IPS-NIHi7 (cell line): ENCODE results near the gene PIP5K1C.

ENCODE experiments used
- DNase-seq: peaks from one replicate; pipeline ENCODE4 v3.0.0; 2012; ENCODE audit warnings: mixed read lengths; ENCODE audit errors: extremely low spot score

Gene PIP5K1C, protein sequence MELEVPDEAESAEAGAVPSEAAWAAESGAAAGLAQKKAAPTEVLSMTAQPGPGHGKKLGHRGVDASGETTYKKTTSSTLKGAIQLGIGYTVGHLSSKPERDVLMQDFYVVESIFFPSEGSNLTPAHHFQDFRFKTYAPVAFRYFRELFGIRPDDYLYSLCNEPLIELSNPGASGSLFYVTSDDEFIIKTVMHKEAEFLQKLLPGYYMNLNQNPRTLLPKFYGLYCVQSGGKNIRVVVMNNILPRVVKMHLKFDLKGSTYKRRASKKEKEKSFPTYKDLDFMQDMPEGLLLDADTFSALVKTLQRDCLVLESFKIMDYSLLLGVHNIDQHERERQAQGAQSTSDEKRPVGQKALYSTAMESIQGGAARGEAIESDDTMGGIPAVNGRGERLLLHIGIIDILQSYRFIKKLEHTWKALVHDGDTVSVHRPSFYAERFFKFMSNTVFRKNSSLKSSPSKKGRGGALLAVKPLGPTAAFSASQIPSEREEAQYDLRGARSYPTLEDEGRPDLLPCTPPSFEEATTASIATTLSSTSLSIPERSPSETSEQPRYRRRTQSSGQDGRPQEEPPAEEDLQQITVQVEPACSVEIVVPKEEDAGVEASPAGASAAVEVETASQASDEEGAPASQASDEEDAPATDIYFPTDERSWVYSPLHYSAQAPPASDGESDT

DNA sequence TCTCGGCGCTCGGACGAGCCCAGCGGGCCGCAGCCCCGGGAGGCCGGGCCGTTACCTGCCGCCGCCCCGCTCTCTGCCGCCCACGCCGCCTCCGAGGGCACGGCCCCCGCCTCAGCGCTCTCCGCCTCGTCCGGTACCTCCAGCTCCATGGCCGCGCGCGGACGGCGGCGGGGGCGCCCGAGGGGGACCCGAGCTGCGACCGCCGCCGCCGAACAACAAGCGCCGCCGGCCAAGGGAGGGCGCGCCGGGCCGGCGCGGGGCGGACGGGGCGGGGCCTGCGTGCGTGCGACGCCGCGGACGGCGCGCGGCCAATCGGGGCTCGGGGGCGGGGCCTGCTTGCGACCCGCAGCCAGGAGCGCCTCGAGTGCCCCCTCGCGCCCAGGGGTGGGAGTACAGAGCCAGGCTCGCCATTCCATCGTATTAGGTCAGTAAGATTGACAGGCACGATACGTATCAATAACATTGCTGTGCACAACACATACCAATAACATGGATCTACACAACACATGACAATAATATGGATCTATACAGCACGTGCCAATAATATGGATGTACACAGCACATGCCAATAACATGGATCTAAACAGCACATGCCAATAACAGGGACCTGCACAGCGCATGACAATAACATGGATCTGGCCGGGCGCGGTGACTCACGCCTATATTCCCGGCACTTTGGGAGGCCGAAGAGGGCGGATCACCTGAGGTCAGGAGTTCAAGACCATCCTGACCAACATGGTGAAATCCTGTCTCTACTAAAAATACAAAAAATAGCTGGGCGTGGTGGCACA lies at the start of gene PIP5K1C:
Gene PIP5K1C (minus strand): TSS at position 227 of the 791 bp plus-strand sequence. CDS start 78 bp downstream, at position 149.
- peak; percentile 96 for DNase-seq

DNA sequence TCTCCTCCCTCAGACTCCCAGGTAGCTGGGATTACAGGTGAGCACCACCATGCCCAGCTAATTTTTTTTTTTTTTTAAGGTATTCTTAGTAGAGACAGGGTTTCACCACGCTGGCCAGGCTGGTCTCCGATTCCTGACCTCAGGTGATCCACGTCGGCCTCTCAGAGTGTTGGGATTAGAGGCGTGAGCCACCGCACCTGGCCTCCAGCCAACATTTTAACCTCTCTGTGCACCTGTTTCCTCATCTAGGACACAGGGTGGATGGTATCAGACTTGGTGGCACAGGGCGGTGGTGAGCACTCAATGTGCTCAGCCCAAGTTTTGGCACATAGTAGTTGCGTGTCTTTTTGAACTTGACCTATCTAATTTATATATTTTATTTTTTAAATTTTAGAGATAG lies 48.7 kb upstream of the PIP5K1C start:
- no peak for DNase-seq

DNA sequence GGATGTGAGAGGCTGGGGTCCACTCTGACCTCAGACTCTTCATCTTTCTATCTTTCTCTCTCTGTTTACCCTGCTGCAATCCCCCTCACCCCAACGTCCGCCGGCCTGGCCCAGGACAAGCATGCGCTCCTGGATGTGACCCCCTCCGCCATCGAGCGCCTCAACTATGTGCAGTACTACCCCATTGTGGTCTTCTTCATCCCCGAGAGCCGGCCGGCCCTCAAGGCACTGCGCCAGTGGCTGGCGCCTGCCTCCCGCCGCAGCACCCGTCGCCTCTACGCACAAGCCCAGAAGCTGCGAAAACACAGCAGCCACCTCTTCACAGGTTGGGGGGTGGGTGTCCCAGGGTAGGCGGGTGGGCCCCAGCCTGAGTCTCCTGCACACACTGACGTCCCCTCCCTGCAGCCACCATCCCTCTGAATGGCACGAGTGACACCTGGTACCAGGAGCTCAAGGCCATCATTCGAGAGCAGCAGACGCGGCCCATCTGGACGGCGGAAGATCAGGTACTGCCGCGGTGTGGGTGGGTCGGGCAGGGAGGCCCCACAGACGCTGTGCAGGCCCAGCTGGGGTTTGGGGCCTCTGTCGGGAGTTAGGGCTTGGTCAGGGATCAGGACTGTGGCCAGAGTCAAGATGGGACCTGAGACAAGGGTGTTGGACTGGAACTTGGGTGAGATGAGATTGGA lies 46.2 kb upstream of the PIP5K1C start:
- no peak for DNase-seq

DNA sequence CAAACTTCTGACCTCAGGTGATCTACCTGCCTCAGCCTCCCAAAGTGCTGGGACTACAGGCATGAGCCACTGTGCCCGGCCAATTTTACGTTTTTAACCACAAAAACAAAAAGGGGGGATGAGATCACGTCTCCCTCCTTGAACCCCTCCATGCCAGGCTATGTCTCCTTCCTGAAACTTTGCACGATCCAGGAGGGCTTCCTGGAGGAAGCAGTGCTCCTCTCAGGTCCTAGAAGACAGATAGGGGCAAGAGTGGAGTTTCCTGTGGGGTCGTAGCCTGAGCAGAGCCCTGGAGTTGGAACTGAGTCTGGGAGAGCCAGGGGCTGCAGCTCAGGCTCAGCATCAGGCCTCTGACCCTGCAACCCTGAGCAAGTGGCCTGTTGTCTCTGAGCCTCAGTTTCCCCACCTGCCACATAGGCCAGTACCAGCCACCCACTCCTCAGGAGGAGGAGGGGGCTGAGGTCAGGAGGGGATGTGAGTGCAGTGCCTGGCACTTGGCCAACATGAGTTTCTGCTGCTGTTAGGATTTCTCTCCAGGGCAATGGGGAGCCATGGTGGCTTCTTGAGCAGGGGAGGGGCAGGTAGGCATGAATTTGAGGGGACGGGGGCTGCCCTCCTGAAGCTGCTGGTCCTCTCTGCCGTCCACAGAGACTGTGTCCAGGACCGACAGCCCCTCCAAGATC lies 45.2 kb upstream of the PIP5K1C start:
- no peak for DNase-seq

DNA sequence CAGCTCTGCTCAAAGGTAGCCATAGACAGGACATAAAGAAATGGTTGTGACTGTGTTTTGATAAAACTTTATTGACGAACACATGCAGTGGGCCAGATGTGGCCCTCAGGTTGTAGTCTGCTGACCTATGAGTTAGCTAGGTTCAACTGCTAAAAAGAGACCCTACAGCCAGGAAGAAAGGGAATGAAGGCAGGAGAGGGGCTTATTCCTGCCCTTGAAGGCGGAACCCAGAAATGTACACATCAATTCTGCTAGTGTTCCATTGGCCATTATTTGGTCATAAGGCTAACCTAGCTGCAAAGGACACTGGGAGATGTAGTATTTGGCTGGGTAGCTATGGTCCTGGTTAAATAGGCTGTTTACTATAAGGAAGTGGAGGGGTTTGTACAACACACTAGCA lies 43.2 kb upstream of the PIP5K1C start:
- DNase-seq = peak; percentile 42

DNA sequence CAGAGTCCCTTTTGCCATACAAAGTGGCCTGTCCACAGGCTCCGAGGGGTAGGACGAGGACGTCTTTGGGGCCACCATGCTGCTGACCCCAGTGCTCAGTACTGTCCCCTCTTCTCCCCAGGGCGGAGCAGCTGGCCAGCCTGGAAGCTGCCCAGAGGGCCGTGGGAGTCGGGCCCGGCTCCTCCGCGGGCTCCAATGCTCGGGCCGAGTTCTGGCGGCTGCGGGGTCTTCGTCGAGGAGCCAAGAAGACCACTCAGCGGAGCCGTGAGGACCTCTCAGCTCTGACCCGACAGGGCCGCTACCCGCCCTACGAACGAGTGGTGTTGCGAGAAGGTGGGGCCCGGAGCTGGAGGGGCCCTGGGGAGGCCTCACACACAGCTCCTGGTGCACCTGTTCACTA lies 40.2 kb upstream of the PIP5K1C start:
- no peak for DNase-seq

DNA sequence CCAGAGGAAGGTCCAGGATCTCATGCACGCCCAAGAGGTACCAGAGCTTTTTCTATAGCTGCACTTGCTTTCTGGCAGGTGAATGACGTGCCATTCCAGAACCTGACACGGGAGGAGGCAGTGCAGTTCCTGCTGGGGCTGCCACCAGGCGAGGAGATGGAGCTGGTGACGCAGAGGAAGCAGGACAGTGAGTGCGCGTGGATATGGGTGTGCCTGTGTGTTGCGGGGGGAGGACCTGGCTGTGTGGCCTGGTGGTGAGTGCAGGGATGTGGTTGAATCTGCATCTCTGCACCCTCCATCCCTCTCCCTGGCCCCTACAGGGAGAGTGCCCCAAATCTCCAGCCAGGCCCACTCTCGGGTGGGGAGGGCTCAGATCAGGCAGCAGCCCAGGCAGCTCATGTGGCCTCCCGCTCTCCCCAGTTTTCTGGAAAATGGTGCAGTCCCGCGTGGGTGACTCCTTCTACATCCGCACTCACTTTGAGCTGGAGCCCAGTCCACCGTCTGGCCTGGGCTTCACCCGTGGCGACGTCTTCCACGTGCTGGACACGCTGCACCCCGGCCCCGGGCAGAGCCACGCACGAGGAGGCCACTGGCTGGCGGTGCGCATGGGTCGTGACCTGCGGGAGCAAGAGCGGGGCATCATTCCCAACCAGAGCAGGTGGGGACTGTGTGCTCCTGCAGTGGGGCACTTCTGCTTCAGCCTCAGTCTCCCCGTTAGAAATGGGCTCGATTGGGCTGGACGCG lies 38.4 kb upstream of the PIP5K1C start:
- no peak for DNase-seq

DNA sequence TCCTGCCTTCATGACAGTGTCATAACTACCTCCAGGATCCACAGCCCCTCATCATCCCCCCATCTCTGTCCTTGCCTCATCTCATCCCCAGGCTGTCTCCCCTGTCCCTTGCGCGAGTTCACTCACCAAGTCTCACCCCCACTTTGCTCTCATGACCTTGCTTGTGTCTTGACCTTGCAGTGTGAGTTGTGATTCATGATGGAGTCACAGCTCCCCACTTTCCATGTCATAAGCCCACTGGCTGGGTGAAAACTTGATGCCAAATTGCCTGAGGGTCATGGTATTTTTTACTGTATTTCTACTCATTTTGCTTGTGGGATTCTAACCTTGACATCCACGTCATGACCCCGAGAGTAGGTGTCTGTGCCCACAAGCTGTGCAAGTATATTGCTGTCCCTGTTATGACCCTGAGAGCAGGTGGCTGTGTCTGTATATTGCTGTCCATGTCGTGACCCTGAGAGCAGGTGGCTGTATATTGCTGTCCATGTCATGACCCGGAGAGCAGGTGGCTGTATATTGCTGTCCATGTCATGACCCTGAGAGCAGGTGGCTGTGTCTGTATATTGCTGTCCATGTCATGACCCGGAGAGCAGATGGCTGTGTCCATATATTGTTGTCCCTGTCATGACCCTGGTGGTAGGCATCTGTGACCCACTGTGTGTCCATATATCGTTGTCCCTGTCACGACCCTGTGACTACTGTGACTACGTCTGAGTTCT lies 37.4 kb upstream of the PIP5K1C start:
- no peak for DNase-seq

DNA sequence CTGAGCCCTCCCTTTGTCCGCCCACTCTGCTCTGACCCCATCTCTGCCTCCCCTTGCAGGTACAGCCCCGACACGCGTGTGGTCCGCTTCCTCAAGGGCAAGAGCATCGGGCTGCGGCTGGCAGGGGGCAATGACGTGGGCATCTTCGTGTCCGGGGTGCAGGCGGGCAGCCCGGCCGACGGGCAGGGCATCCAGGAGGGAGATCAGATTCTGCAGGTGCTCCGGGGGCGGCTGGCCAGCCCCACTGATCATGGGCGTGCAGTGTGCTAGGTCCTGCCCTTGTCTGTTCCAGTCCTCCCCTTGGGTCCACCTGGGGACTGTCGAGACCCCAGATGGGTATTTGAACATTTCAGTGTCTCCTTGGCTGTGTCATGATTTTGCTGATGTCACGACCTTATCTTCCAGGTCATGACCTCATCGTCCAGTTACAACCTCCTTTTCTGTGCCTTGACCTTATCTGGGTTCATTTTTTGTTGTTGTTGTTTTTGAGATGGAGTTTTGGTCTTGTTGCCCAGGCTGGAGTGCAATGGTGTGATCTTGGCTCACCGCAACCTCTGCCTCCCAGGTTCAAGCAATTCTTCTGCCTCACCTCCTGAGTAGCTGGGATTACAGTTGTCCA lies 35.9 kb upstream of the PIP5K1C start:
- no peak for DNase-seq

DNA sequence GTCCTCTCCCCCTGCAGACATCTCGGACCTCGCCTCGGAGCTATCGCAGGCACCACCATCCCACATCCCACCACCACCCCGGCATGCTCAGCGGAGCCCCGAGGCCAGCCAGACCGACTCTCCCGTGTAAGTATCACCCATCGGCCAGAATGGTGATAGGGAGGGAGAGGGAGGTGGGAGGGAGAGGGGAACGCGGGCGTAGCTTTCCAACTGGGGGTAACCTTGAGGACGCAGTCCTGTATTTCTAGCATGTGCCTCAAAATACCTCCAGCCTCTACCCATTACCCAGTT lies 34.0 kb upstream of the PIP5K1C start:
- no peak for DNase-seq

DNA sequence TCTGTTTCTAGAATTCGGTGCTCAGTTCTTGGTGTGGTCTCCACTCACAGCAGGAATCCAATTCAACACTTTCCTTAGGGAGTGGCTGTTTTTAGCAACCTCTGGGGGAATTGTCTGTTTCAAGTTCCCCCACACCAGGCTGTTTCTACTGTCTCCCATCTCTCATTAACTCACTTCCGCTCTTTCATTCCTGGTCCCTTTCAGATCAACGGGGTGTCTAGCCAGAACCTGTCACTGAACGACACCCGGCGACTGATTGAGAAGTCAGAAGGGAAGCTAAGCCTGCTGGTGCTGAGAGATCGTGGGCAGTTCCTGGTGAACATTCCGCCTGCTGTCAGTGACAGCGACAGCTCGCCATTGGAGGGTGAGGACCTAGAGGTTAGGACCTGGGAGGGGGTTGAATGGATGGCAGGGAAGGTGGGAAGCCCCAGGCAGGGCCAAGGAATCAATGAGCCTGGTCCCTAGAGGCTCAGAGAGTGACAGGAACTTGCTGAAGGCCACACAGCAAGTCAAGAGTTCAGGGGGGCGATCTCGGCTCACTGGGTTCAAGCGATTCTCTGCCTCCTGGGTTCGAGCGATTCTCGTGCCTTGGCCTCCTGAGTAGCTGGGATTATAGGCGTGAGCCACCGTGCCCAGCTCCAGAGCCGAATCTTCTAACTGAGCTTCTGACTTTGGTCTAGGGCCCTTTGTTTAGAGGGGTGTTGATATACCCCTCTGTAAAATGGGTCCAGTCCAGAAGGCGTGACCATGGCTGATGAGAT lies 33.5 kb upstream of the PIP5K1C start:
- DNase-seq = no peak

DNA sequence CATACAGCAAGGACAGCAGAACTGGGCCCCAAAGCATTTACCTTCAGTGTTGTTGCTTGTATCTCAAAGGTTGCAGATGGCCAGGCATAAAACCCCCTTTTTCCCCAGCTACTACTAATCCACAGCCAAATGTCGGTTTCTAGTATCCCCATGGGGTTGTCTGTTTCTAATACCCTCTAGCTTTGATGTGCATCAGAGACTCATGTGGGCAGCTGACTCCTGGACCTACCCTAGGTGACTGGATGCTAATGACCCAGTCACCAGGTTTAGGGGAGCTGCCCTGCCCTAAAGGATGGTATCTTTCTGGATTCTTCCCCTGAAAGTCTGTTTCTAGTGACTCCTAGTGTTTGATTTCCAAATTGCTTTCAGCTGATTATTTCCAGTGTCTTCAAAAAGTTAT lies 31.8 kb upstream of the PIP5K1C start:
- DNase-seq = no peak

DNA sequence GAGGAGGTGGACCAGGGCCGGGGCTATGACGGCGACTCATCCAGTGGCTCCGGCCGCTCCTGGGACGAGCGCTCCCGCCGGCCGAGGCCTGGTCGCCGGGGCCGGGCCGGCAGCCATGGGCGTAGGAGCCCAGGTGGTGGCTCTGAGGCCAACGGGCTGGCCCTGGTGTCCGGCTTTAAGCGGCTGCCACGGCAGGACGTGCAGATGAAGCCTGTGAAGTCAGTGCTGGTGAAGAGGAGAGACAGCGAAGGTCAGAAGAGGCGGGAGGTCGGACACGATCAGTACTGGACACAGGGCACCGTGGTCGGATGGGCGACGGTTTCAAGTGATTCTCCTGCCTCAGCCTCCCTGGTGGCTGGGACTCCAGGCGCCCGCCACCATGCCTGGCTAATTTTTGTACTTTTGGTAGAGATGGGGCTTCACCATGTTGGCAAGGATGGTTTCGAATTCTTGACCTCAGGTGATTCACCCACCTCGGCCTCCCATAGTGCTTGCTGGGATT lies 30.2 kb upstream of the PIP5K1C start:
- no peak for DNase-seq

DNA sequence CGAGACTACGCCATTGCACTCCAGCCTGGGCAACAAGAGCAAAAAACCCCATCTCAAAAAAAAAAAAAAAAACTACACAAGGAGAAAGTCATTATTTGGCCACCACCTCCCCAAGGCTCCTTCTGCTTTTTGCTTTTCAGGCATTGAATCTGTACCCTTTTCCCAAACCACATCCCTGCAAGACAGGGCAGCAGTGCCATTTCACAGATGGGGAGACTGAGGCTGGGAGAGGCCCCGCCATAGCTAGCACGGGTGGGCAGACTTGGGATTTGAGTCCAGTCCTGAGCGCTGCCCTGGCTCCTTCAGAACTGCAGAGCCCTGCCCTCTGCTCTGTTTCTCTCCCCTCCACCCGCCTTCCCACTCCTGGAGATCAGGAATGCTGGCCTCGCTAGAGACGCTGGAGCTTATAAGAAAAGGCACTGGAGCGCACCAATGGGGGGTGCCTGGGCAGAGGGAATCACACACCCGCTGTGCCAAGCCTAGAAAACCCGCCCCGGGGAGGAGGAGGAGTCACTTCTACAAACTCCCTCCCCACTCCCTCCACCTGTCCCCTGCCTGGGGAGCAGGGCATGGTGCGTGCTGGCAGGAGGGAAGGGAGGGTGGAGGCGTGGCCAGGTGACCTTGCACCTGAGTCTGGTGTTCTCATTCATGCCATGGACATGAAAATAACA lies 25.5 kb upstream of the PIP5K1C start:
- peak; percentile 68 for DNase-seq

DNA sequence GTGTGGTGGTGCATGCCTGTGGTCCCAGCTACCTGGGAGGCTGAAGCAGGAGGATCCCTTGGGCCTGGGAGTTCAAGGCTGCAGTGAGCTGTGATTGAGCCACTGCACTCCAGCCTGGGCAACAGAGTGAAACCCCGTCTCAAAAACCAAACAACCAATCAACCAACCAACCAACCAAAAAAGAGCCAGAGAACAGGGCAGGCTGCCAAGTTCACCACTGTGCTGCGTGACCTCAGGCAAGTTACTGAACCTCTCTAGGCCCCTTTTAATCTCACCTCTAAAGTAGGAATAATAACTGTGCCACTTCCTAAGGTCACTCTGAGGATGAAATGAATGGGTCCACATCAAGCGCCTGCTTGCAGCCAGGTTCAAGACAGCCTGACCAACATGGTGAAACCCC lies 24.9 kb upstream of the PIP5K1C start:
- DNase-seq = no peak

DNA sequence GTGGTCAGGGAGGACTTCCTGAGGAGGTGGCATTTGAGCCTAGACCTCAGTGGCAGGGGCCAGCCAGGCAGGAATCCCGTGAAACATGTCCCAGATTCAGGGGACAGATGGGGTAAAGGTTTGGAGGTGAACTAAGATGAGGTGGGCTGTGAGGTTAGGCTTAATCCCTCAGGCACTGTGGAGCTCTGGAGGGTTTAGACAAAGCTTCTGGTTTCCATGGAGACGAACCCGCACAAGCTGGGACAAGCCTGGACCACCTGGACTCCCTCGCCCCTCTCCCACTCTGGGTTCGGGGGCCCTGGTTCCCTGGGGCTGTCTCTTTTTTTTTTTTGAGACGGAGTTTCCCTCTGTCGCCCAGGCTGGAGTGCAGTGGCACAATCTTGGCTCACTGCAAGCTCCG lies 23.6 kb upstream of the PIP5K1C start:
- DNase-seq = peak; percentile 13

DNA sequence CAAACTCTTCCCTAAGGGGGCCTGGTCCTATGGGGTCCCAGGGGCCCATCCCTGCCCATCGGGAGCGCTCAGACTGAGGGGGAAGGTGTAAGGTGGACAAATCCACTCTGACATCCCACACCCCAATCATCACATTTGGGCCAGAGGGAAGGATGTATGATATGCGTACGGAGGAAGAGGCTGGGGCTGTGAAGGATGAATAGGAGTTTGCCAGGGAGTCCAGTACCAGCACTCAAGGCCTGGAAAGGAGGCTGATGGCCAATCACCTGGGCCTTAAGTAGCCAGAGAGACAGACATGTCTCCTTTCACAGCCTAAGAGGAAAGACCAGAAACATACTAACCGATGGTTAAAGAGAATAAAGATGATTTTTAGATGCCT lies 22.8 kb upstream of the PIP5K1C start:
- DNase-seq = peak; percentile 3

DNA sequence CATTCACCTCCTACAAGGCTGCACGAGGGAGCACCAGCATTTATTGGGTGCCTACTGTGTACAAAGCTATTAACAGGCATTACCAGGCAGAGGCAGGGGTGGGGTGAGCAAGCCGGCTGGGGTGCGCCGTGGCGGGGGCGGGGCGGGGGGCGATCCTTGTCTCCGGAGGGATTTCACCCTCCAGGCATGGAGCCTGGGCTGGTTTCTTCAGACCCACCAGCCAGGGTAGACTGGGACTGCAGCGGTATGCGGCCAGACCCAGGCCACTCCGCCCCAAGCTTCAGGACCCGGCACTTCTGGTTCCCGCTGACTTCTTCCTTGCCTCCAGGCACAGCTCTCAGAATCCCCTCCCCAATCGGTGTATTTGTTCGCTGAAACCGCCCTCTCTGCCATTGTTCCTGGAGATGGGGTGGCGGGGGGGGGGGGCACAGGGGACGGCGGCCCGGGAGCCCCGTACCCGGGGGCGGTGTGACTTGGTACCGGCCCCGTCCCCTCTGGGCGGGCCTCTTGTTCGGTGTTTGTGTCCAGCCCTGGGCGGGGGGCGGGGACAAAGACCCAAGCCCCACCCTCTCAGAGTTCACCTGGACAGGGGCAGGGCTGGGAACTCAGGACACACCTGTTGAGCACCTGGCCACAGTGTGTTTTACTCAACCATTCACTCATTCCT lies 22.3 kb upstream of the PIP5K1C start:
- DNase-seq = peak; percentile 88
